ENCODE results near the gene ZNF490.

DNA sequence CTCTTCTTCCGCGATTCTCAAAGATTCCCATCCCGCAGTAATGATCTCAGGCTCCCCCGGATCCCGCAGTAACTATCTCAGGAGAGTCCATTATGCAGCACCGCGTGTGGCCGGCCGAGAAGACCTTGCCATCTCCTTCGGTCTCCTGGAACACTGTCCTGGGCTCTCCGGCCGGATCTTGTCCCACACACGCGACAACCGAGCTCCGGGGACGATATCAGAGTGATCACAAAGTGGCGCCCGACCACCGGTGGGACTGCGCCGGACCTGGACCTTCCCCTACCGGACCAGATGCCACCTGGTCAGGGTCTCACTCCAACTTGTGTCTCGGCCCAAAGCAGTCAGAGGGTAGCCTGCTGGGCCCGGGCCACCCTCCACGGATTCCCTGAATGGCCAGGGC lies 31.9 kb upstream of the ZNF490 start:
- TF ChIP-seq, protein P1, sequence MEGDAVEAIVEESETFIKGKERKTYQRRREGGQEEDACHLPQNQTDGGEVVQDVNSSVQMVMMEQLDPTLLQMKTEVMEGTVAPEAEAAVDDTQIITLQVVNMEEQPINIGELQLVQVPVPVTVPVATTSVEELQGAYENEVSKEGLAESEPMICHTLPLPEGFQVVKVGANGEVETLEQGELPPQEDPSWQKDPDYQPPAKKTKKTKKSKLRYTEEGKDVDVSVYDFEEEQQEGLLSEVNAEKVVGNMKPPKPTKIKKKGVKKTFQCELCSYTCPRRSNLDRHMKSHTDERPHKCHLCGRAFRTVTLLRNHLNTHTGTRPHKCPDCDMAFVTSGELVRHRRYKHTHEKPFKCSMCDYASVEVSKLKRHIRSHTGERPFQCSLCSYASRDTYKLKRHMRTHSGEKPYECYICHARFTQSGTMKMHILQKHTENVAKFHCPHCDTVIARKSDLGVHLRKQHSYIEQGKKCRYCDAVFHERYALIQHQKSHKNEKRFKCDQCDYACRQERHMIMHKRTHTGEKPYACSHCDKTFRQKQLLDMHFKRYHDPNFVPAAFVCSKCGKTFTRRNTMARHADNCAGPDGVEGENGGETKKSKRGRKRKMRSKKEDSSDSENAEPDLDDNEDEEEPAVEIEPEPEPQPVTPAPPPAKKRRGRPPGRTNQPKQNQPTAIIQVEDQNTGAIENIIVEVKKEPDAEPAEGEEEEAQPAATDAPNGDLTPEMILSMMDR (IDR thresholded peaks at IDR 0.05): no peak
- no peak for TF ChIP-seq POLR2A (IDR thresholded peaks at IDR 0.05)
